OCI-M1 (cell line): Measurements from ENCODE around the gene PPM1N.

ENCODE experiments used
- DNase-seq: peaks from one replicate; lab custom pipeline; 2025; lab: John Stamatoyannopoulos, UW

Gene PPM1N

GRCh38 chr19:45542234-45542668 is 44.0 kb downstream of the PPM1N start:
- no peak for DNase-seq

DNA sequence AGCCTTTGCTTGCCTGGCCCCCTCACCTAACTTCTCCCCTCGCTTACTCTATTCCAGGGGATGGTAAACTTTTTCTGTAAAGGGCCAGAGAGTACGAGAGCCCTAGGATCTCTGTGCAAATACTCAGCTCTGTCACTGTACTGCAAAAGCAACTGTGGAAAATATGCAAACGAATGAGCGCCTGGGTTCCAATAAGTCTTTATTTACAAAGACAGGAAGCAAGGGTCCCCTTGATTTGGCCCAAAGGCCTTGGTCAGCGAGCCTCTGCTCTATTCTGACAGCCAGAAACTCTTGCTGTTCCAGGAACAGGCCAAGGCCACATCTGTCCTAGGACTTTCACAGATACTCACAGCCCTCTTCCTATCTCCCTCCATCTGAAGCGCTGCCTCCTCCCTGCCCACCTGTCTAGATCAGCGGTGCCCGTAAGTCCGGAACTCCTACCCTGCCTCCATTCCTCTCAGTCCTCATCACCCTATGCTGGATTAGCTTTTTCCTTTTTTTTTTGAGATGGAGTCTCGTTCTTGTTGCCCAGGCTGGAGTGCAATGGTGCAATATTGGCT is 49.0 kb downstream of the PPM1N start:
- no peak for DNase-seq

- no peak for DNase-seq
Observed at GRCh38 chr19:45547965-45548609, 49.8 kb downstream of the PPM1N start.
